GM19324 (cell line): ENCODE measurements around the gene STAC3.

Source experiments
- ATAC-seq: cut with Tn5 transposase; IDR thresholded peaks from one replicate; pipeline ENCODE4 v1.9.1; 2021; ENCODE audit warnings: mild to moderate bottlenecking, moderate library complexity; ENCODE audit not compliant: unreplicated experiment, low FRiP score

Gene STAC3

GRCh38 chr12:57236925-57237595 lies 13.9 kb downstream of the STAC3 start:
- no peak for ATAC-seq

GRCh38 chr12:57236201-57236924 lies 14.6 kb downstream of the STAC3 start:
- ATAC-seq, result no peak

- ATAC-seq, result no peak
Observed at GRCh38 chr12:57235728-57236131, 15.3 kb downstream of the STAC3 start.

- ATAC-seq, result no peak
Observed at GRCh38 chr12:57235017-57235727, 15.8 kb downstream of the STAC3 start.

- no peak for ATAC-seq
Observed at GRCh38 chr12:57234571-57235016, 16.4 kb downstream of the STAC3 start.

GRCh38 chr12:57234233-57234570 lies 16.8 kb downstream of the STAC3 start:
- no peak for ATAC-seq

GRCh38 chr12:57233357-57234232 lies 17.4 kb downstream of the STAC3 start:
- no peak for ATAC-seq

- ATAC-seq, result no peak
Observed at GRCh38 chr12:57232156-57232756, 18.7 kb downstream of the STAC3 start.

GRCh38 chr12:57231276-57232021 lies 19.5 kb downstream of the STAC3 start:
- ATAC-seq, result no peak

GRCh38 chr12:57230381-57231155 lies 20.4 kb downstream of the STAC3 start:
- ATAC-seq, result no peak

GRCh38 chr12:57229634-57230380 lies 21.2 kb downstream of the STAC3 start, which contains the start of gene SHMT2:
TSS of gene SHMT2 (plus strand) at chr12:57229711. CDS start at chr12:57229779, 68 bp downstream.
- peak; percentile 74 for ATAC-seq

- no peak for ATAC-seq
Observed at GRCh38 chr12:57229046-57229633, 21.8 kb downstream of the STAC3 start.

GRCh38 chr12:57227315-57228115 lies 23.5 kb downstream of the STAC3 start:
- no peak for ATAC-seq

- ATAC-seq, result no peak
Observed at GRCh38 chr12:57226588-57227314, 24.2 kb downstream of the STAC3 start.

- ATAC-seq, result no peak
Observed at GRCh38 chr12:57225680-57226210, 25.2 kb downstream of the STAC3 start.
